OCI-LY3 (cell line): ENCODE results near the gene MRC2.

Source experiments
- EZH2phosphoT487 ChIP-seq: fragments of 200-600 bp; shearing (Covaris generic); IDR thresholded peaks from 2 replicates; pipeline ENCODE4 v1.6.1; 2018; ENCODE audit warnings: antibody characterized with exemption, mixed run types, low read depth
- TF ChIP-seq, protein P1 (sequence below): fragments of 200-600, 300-600 bp; sonication (generic); IDR thresholded peaks from 2 replicates; pipeline ENCODE4 v1.5.1; 2014; ENCODE audit warnings: antibody characterized with exemption, low read length, low read depth

DNA sequence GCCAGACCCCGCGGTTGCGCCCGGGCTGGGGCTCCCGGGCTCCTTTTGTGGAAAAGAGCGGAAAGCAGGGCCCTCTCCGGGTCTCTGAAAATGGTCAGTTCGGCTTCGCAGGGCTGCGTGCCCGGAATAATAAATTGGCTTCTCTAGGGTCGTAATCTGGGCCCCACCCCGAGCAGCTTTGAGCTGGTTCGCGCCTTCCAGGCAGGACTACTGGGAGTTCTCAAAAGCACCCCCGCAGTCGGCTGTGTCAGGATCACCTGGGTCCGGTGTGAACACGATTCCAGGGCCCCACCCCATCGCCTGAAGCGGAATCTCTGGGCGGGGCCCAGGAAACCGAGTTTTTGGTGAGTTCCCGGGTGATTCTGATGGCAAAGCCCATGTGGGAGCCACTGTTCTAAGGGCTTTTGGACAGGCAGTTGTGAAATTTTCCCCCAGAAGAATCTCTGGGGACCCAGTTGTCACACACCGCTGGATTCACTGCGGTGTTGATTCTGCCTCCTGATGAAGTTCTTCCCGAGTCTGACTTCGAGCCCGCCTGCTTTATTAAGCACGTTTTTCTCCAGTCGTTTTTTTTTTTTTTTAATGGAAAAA is 77.0 kb downstream of the MRC2 start:
- TF ChIP-seq, protein P1, sequence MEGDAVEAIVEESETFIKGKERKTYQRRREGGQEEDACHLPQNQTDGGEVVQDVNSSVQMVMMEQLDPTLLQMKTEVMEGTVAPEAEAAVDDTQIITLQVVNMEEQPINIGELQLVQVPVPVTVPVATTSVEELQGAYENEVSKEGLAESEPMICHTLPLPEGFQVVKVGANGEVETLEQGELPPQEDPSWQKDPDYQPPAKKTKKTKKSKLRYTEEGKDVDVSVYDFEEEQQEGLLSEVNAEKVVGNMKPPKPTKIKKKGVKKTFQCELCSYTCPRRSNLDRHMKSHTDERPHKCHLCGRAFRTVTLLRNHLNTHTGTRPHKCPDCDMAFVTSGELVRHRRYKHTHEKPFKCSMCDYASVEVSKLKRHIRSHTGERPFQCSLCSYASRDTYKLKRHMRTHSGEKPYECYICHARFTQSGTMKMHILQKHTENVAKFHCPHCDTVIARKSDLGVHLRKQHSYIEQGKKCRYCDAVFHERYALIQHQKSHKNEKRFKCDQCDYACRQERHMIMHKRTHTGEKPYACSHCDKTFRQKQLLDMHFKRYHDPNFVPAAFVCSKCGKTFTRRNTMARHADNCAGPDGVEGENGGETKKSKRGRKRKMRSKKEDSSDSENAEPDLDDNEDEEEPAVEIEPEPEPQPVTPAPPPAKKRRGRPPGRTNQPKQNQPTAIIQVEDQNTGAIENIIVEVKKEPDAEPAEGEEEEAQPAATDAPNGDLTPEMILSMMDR, result no peak
- no peak for TF ChIP-seq EZH2phosphoT487
